AG08395 (cell line): Measurements from ENCODE around the gene MTUS2.

Experiments
- DNase-seq: peaks from one replicate; pipeline ENCODE4 v3.0.0; 2012; ENCODE audit warnings: mixed read lengths, low spot score

The MTUS2 gene

GRCh38 chr13:29550430-29550988 lies 730.4 kb downstream of the MTUS2 start:
- no peak for DNase-seq

DNA sequence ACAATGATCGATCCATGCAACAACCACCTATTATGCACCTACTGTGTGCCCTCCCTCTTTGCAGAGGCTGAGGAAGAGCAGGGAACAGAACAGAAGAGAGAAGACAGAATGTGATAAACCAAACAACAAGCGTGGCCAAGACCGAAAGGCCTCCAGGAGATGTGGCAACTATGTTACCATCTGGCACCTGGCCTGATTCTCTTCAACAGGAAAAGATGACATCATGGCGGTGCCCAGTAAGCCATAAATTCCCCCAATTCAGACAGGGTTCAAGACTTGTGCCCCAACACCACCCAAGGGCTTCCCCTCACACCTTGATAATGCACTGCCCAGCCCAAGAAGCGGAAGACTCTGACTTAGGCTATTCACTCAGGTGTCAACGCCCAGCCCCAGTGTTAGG lies 731.1 kb downstream of the MTUS2 start:
- no peak for DNase-seq
